H9 (cell line): ENCODE data around the gene HSPBP1. TPM values are rescaled to one million over a fixed set of nuclear protein-coding genes. Genes with fewer than 3 reads are reported as not detected.

Source experiments
- DNase-seq: peaks from one replicate; pipeline ENCODE4 v3.0.0-alpha.2; 2017
- H2AFZ ChIP-seq: one replicate; pipeline ENCODE4 v1.6.1; 2013; ENCODE audit warnings: mild to moderate bottlenecking, low read length, control low read depth, moderate library complexity
- H2AK5ac ChIP-seq: 2 replicates; pipeline ENCODE4 v1.6.1; 2013; ENCODE audit warnings: low read length, control low read depth, mixed read lengths; ENCODE audit not compliant: insufficient read length
- H2BK120ac ChIP-seq: one replicate; pipeline ENCODE4 v1.6.1; 2013; ENCODE audit warnings: low read depth, mild to moderate bottlenecking, low read length, control low read depth, inconsistent platforms; ENCODE audit not compliant: poor library complexity, severe bottlenecking
- H2BK12ac ChIP-seq: 2 replicates; pipeline ENCODE4 v1.6.1; 2013; ENCODE audit warnings: low read length, control low read depth, mixed read lengths, low read depth; ENCODE audit not compliant: insufficient read length
- H2BK15ac ChIP-seq: 2 replicates; pipeline ENCODE4 v1.6.1; 2013; ENCODE audit warnings: low read depth, low read length, control low read depth
- H2BK20ac ChIP-seq: one replicate; pipeline ENCODE4 v1.6.1; 2013; ENCODE audit warnings: low read depth, mild to moderate bottlenecking, low read length, control low read depth, inconsistent platforms; ENCODE audit not compliant: poor library complexity, severe bottlenecking
- H2BK5ac ChIP-seq: 2 replicates; pipeline ENCODE4 v1.6.1; 2013; ENCODE audit warnings: low read length, control low read depth, mixed read lengths; ENCODE audit not compliant: insufficient read length
- H3K14ac ChIP-seq: 2 replicates; pipeline ENCODE4 v1.6.1; 2013; ENCODE audit warnings: low read length, control low read depth; ENCODE audit not compliant: insufficient read depth
- H3K18ac ChIP-seq: 2 replicates; pipeline ENCODE4 v1.6.1; 2013; ENCODE audit warnings: low read depth, mild to moderate bottlenecking, mixed read lengths, low read length, control low read depth; ENCODE audit not compliant: insufficient read length
- H3K23ac ChIP-seq: 2 replicates; pipeline ENCODE4 v1.6.1; 2013; ENCODE audit warnings: low read length, control low read depth, mixed read lengths, low read depth; ENCODE audit not compliant: insufficient read length
- H3K23me2 ChIP-seq: 2 replicates; pipeline ENCODE4 v1.6.1; 2013; ENCODE audit warnings: low read depth, mild to moderate bottlenecking, mixed read lengths, low read length, control low read depth; ENCODE audit not compliant: insufficient read length, poor library complexity, severe bottlenecking
- H3K27ac ChIP-seq: 2 replicates; pipeline ENCODE4 v1.5.1; 2013; ENCODE audit warnings: low read length, control low read depth, mixed read lengths, low read depth; ENCODE audit not compliant: insufficient read length
- H3K27me3 ChIP-seq: 2 replicates; pipeline ENCODE4 v1.6.1; 2013; ENCODE audit warnings: low read length, control low read depth, inconsistent platforms; ENCODE audit not compliant: insufficient read depth
- H3K4ac ChIP-seq: 2 replicates; pipeline ENCODE4 v1.6.1; 2013; ENCODE audit warnings: low read depth, mild to moderate bottlenecking, control low read depth, inconsistent platforms, low read length, moderate library complexity
- H3K4me1 ChIP-seq: 2 replicates; pipeline ENCODE4 v1.6.1; 2013; ENCODE audit warnings: low read length, control low read depth, inconsistent platforms; ENCODE audit not compliant: insufficient read depth
- H3K4me2 ChIP-seq: 2 replicates; pipeline ENCODE4 v1.6.1; 2013; ENCODE audit warnings: low read length, control low read depth, mixed read lengths; ENCODE audit not compliant: insufficient read length, insufficient read depth
- H3K56ac ChIP-seq: 2 replicates; pipeline ENCODE4 v1.6.1; 2013; ENCODE audit warnings: low read depth, mild to moderate bottlenecking, mixed read lengths, low read length, control low read depth; ENCODE audit not compliant: insufficient read length
- H3K79me1 ChIP-seq: 2 replicates; pipeline ENCODE4 v1.6.1; 2013; ENCODE audit warnings: low read depth, mild to moderate bottlenecking, moderate library complexity, low read length, control low read depth, inconsistent platforms; ENCODE audit not compliant: insufficient read depth, poor library complexity, severe bottlenecking
- H3K79me2 ChIP-seq: 2 replicates; pipeline ENCODE4 v1.6.1; 2013; ENCODE audit warnings: low read length, control low read depth, inconsistent platforms; ENCODE audit not compliant: insufficient read depth
- H3K9ac ChIP-seq: 2 replicates; pipeline ENCODE4 v1.6.1; 2013; ENCODE audit warnings: low read length, control low read depth, mixed read lengths; ENCODE audit not compliant: insufficient read length; ENCODE audit errors: extremely low read depth
- H3K9me3 ChIP-seq: one replicate; pipeline ENCODE4 v1.6.1; 2013; ENCODE audit warnings: low read depth, low read length, inconsistent platforms; ENCODE audit not compliant: control insufficient read depth
- H3T11ph ChIP-seq: one replicate; pipeline ENCODE4 v1.6.1; 2013; ENCODE audit warnings: mild to moderate bottlenecking, low read length, control low read depth, inconsistent platforms
- H4K20me1 ChIP-seq: one replicate; pipeline ENCODE4 v1.6.1; 2013; ENCODE audit not compliant: control insufficient read depth, insufficient read length, insufficient read depth
- H4K5ac ChIP-seq: 2 replicates; pipeline ENCODE4 v1.6.1; 2013; ENCODE audit warnings: low read depth, mild to moderate bottlenecking, mixed read lengths, low read length, control low read depth; ENCODE audit not compliant: insufficient read length
- H4K8ac ChIP-seq: replicated peaks from 2 replicates; pipeline ENCODE4 v1.6.1; 2013; ENCODE audit warnings: low read length, control low read depth, mixed read lengths, low read depth; ENCODE audit not compliant: insufficient read length
- H4K91ac ChIP-seq: 2 replicates; pipeline ENCODE4 v1.6.1; 2013; ENCODE audit warnings: low read depth, mild to moderate bottlenecking, moderate library complexity, mixed read lengths, low read length, control low read depth; ENCODE audit not compliant: insufficient read length
- H3K27ac Mint-ChIP-seq, 3 experiments: 2 replicates in 2 of 3; 3 replicates in 1 of 3; pipeline ENCODE4 v1.8.0; 2020 to 2021; ENCODE audit warnings: mixed read lengths in 3 of 3, mild to moderate bottlenecking in 1 of 3, moderate library complexity in 1 of 3
- H3K27me3 Mint-ChIP-seq: 2 replicates; pipeline ENCODE4 v1.8.0; 2021; ENCODE audit warnings: low read depth, mild to moderate bottlenecking, moderate library complexity, mixed read lengths
- H3K36me3 Mint-ChIP-seq, 3 experiments: 2 replicates in 2 of 3; 3 replicates in 1 of 3; pipeline ENCODE4 v1.8.0; 2020 to 2021; ENCODE audit warnings: low read depth in 3 of 3, mixed read lengths in 3 of 3; ENCODE audit not compliant: insufficient read depth in 1 of 3
- H3K4me1 Mint-ChIP-seq, 2 experiments: 2 replicates each; pipeline ENCODE4 v1.8.0; 2020; ENCODE audit warnings: mixed read lengths in 2 of 2
- H3K4me3 Mint-ChIP-seq, 2 experiments: 2 replicates in 1 of 2; 3 replicates in 1 of 2; pipeline ENCODE4 v1.8.0; 2020 to 2021; ENCODE audit warnings: mild to moderate bottlenecking in 2 of 2, mixed read lengths in 2 of 2, moderate library complexity in 1 of 2
- H3K9me3 Mint-ChIP-seq, 2 experiments: 2 replicates in 1 of 2; 3 replicates in 1 of 2; pipeline ENCODE4 v1.8.0; 2020; ENCODE audit warnings: mild to moderate bottlenecking in 2 of 2, mixed read lengths in 2 of 2, moderate library complexity in 1 of 2
- CTCF ChIP-seq: fragments of 200-600 bp; sonication (generic); conservative IDR thresholded peaks from 3 replicates; pipeline ENCODE4 v1.8.0; 2021; ENCODE audit warnings: antibody characterized with exemption, mild to moderate bottlenecking
- WGBS: extraction: QIAGEN DNeasy Blood & Tissue Kit; methylation state at CpG from one replicate; pipeline ENCODE4 v1.1.7; 2013; ENCODE audit warnings: missing lambda C conversion rate, low lambda C conversion rate, mixed read lengths; ENCODE audit not compliant: insufficient read length; ENCODE audit errors: extremely low coverage; 5-methylcytosine and 5-hydroxymethylcytosine counted together
- total RNA-seq: library from RNA; stranded (reverse); gene quantifications from 2 replicates; pipeline ENCODE4 v1.2.1, GENCODE V29; 2021

The HSPBP1 gene
- total RNA-seq, 1 experiment from 2014 or later = 47.4 TPM

- Histone ChIP-seq H4K91ac (no peak overlapping the region), H3K9ac (no peak overlapping the region), H4K5ac (no peak overlapping the region), H2BK15ac (no peak overlapping the region), H3K4me1 (no peaks in the 10 kb centered on the region), H3K79me1 (no peaks in the 10 kb centered on the region), H2BK12ac (no peak overlapping the region), H2AK5ac (no peak overlapping the region), H3K23ac (no peak overlapping the region), H3K18ac (no peak overlapping the region), H3K4ac (no peak overlapping the region), H2BK20ac (no peak overlapping the region), H2AFZ (no peak overlapping the region), H3K79me2 (no peaks in the 10 kb centered on the region), H3K27me3 (no peaks in the 10 kb centered on the region), H3T11ph (no peak overlapping the region), H4K20me1 (no peaks in the 10 kb centered on the region), H2BK120ac (no peak overlapping the region), H3K27ac (no peak overlapping the region), H4K8ac (no peak overlapping the region), H3K56ac (no peak overlapping the region), H2BK5ac (no peak overlapping the region), H3K14ac (no peak overlapping the region), H3K4me2 (no peak overlapping the region), H3K9me3 (no peaks in the 10 kb centered on the region), H3K23me2 (no peaks in the 10 kb centered on the region)
- TF ChIP-seq CTCF = no peak
- WGBS = no CpG with 5 or more reads among the region's 13 CpGs
- no peak overlapping the region for H3K27ac Mint-ChIP-seq
- H3K4me3 Mint-ChIP-seq = no peak overlapping the region
- H3K9me3 Mint-ChIP-seq = no peaks in the 10 kb centered on the region
- no peaks in the 10 kb centered on the region; the same call in 1 of the 2 replicates for H3K27me3 Mint-ChIP-seq
- peaks cover 0 to 4% of the 10 kb centered on the region in 2 experiments; a peak in 2 of 4 replicates for H3K4me1 Mint-ChIP-seq
- DNase-seq = no peak
- peaks cover 15 to 49% (median 47%) of the 10 kb centered on the region in 3 experiments; a peak in 6 of 7 replicates for H3K36me3 Mint-ChIP-seq
These were observed 49.6 kb downstream of the HSPBP1 start for GRCh38 chr19:55230329-55230728.
